NCI-H774 (cell line): ENCODE results near the gene ST8SIA2.

ENCODE experiments used
- DNase-seq: peaks from one replicate; lab custom pipeline; 2025; lab: John Stamatoyannopoulos, UW

Gene ST8SIA2

GRCh38 chr15:92399271-92399950 lies 5.7 kb downstream of the ST8SIA2 start:
- no peak for DNase-seq

- no peak for DNase-seq
These were observed 6.9 kb downstream of the ST8SIA2 start for GRCh38 chr15:92400573-92400972.

DNA sequence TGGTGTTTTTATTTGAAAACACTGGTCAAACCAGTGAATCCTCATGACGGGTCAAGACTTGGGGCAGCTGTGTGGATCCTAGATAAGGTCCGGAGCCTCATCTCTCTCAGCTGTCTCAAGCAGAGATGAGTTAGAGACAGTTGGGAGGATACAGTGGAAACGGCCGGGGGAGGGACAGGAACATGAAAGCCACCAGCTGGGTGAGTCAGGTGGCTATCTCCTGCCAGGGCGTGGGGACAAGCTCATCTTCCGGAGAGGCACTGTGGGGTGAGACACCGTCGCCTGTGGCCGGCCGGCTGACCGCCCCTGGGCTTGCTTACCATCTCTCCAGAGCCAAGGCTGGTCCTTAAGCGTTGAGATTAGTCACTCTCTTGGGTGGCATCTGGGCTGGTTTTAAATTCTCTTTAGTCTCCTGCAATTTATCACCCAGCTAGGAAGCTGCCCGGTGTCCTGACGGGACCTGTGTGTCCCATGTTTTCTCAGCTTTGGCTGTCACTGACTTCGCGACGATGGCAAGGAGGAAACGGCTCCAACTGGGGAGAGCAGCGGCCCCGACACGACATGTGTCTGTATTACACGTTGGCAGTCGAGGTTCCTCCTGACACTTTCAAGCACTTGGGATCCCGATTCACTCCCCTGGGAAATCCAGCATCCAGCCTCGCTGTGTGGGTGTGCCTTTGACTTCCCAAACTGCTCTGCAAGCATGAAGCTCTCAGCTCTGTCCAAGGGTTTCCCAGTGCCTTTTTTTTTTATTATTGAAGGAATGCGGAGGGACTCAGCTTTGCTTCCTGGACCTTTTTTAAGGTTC lies 7.5 kb downstream of the ST8SIA2 start:
- DNase-seq: no peak

GRCh38 chr15:92402751-92403150 lies 9.1 kb downstream of the ST8SIA2 start:
- no peak for DNase-seq

DNA sequence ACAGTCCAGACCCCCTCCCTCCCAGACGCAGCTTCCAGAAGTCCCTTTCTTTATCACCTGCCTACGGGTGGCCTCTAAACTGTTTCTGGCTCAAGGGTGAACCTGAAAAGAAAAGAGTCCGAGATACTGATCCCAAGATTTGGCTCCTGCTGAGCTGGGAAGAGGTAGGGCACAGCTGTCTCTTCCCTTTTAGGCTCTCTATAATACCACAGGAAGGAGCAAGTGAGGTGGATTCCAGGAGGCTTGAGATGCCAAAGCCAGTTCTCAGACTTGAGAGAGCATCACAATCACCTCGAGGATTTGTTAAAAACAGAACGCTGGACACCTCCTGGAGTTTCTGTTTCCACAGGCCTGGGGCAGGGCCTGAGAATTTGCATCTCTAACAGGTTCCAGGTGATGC lies 12.3 kb downstream of the ST8SIA2 start:
- no peak for DNase-seq

DNA sequence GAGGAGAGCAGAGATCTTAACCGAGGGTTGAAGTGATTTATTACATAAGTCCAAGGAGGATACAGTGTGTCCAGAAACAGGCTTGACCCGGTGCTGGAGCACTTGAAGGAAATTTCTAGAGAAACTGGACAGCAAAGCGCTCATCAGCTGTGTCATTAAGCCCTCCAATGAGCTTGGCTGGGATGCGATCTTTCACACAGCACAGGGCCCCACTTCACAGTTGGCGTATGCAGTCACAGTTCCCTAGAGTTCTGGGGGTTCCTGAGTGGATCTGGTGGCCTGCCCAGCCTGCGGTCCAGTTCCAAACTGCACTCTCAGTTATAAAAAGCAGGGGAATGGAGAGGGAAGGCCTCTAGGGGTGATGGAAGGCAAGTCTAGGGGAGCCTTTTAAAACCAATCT lies 13.6 kb downstream of the ST8SIA2 start:
- no peak for DNase-seq

DNA sequence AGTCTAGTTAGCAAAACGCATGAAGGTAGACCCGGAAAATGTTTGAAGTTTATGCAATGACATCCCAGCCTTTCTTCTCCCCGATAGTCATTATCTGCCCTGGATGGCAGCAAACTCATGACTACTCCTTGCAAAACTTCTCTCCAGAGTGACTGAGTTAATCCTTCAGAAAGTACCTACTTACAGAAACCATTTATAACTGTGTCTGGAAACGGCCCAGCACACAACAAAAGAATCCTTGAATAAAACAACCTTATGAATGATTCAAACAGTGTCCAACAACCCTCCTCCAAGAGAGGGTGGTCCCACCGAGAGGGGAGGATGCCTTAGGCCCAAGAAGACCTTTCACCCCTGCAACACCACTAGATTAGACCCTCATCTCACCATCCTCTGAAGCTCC lies 14.2 kb downstream of the ST8SIA2 start:
- no peak for DNase-seq

- DNase-seq: no peak
These were observed 15.3 kb downstream of the ST8SIA2 start for GRCh38 chr15:92409006-92409405.

DNA sequence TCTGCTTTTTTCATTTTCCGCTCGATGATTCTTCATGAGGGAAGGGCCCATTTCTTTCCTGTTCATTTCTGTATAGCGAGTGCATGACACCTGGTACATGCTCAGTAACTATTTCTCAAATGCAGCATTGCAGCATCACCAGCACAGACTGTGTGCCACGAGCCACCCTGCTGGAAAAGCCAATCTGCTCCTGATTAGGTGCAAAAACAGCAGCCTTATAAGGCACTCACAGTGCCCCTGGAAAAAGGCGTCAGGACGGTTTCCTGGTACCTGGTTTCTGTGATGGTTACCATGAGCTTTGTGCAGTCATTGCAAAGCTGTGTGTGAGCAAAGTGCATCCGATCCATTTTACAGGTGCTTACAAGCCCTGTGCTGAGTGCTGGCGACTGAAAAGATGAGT lies 15.8 kb downstream of the ST8SIA2 start:
- DNase-seq: no peak

GRCh38 chr15:92410537-92410936 lies 16.9 kb downstream of the ST8SIA2 start:
- DNase-seq: no peak

GRCh38 chr15:92411256-92411655 lies 17.6 kb downstream of the ST8SIA2 start:
- no peak for DNase-seq

DNA sequence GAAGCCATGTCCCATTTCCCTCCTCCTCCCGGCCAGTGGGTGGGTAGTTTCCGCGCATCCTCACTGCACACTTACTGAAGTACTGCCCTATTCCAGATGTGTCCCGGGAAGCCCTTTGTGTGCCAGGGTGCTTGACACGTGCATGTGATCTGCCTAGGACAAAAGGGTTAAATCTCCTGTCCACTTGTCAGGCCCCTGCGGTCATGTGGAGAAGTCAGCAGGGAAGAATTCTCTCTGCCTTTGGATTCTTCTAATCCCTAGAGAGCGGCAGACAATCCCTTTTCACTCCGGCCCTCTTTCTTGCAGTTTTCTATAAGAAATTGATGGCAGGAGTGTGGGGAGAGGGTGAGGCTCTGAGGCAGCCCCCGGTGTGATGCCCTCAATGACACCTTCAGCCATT lies 19.8 kb downstream of the ST8SIA2 start:
- no peak for DNase-seq

- DNase-seq: no peak
These were observed 22.1 kb downstream of the ST8SIA2 start for GRCh38 chr15:92415639-92416297.

GRCh38 chr15:92416557-92416956 lies 22.9 kb downstream of the ST8SIA2 start:
- no peak for DNase-seq

DNA sequence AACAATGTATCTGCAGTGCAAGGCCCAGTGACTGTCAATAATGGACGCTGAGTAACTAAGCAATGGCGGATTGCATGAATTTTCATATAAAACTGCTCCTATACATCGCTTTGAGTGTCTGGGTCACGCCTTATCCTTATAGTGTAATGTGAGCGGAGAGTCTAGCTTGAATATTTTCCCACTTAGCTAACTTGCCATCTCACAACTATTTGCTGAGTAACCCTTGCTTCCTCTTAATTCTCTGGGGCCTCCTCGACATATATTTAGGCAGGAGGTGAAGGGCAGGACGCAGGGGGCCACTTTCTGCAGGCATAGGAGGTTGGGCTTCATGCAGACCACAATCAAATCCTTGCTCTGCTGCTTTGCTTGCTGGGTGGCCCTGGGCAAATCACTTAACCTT lies 24.0 kb downstream of the ST8SIA2 start:
- no peak for DNase-seq

DNA sequence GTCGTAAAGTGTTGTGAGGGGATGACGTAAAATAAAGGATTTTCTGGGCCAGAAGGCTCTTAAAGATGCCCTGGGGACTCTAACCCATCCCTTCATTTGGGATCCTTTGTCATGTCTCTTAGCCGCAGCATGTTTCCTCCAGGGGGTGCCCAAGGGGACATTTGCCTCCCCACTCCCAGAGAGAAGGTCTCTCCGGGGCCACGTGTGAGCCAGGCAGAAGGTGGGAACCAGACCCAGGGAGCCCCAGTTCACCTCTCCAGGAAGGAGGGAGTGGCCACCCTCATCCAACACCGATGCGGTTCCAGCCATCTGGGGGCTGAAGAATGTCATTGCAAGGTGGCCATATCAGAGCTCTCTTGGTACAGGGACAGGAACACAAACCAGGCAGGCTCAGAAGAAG lies 25.2 kb downstream of the ST8SIA2 start:
- DNase-seq: no peak

GRCh38 chr15:92421976-92422375 lies 28.3 kb downstream of the ST8SIA2 start:
- no peak for DNase-seq

GRCh38 chr15:92425578-92426225 lies 32.0 kb downstream of the ST8SIA2 start:
- DNase-seq: no peak

DNA sequence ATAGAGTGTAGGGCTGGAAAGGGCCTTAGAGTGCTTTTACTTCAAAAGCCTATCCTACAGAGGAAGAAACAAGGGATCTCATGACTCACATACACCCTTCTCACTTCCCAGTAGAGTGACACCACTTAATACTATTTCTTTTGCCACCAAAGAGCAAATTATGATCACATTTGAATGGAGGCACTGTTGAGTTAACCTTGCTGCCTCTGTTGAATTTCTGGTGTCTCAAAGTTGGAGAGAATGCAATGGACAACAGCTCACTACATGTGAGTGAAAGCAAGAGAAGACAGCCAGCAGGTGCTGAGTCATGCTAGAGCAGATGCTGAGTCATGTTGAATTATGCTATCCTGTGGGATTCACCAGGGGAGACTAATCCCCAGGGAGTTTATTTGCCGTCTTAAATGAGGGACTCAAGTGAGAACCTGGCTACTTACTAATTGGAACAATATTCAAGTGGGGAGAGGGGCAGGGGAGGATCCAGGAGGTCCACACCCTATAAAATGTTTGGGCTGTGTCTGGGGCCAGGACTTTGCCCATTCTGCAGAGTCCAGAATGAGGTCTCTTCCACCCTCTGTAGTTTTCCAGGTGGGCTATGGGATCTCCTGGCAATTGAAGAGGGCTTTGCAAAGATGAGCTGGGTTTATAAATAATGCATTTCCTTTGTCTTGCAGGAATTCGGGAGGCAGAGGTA lies 35.8 kb downstream of the ST8SIA2 start:
- DNase-seq: no peak

DNA sequence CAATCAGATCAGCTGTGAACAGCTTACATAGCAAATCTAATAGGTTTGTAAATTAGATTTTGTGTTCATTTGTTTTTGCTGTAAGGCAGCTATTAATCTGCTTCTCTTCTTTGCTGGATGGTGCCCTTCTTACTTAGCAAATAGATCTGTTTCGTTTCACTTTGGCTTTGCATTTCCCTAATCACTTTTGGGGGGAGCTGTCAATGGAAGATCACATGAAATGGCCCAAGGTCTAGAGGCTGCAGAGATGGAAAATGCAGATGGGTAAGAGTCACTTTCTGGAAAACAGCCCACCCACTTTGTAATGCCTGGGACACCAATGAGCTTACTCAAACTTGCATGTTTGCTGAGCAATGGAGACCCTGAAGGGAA lies 36.4 kb downstream of the ST8SIA2 start:
- no peak for DNase-seq

DNA sequence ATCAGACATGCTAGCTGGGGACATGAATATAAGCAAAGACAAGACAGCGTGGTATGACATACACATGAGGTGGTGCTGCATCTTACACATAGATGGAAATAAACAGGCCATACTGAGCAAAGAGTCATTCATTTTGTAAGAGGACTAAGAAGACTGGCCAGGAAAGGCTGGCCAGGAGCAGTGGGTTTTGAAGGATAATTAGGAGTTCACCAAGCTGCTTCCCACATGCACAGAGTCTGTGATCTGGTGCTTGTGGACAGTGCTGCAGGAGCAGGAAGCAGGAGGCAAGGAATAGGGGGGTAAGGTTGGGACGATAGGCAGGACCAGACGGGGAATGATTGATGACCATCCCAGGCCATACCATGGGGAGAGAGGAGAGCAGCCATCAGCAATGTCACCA lies 41.5 kb downstream of the ST8SIA2 start:
- no peak for DNase-seq

DNA sequence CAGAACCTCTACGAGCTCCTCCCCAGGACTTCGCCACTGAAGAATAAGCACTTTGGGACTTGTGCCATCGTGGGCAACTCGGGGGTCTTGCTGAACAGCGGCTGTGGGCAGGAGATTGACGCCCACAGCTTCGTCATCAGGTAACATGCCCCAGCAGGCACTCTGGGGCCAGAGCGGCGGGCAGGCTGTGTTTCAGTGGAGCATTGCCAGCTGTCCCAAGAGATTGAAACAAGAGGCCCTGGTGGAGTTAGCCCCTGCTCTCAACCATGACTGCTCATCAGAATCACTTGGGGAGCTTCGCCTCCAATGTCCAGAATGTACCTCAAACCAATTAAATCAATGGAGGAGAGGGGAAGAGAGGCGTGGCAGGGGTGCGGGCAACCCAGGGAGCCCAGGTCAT lies 44.8 kb downstream of the ST8SIA2 start:
- no peak for DNase-seq
